Body of pancreas (tissue), 4 donors: ENCODE data around the gene ULK4.

Experiments
- CTCF ChIP-seq, 7 experiments: fragments of 450-650 bp in 4 of 7; fragments of 200-600 bp in 3 of 7; sonication (generic) in 3 of 7; IDR thresholded peaks; one replicate each; pipeline ENCODE4 v1.5.1; 2016 to 2019; ENCODE audit warnings: antibody characterized with exemption in 7 of 7
- POLR2A ChIP-seq, 3 donors: fragments of 450-650 bp; IDR thresholded peaks; one replicate each; pipeline ENCODE4 v1.6.1; 2016; ENCODE audit warnings: antibody characterized with exemption in 3 of 3, mild to moderate bottlenecking in 2 of 3

GRCh38 chr3:41290736-41291135, 671.2 kb downstream of the ULK4 start:
- TF ChIP-seq CTCF (IDR thresholded peaks at IDR 0.05), result no peak
- TF ChIP-seq POLR2A (IDR thresholded peaks at IDR 0.05), result no peak
